PC-3 (cell line): Measurements from ENCODE around the gene METTL6.

Experiments used
- EZH2 ChIP-seq: fragments of 300-600 bp; sonication (generic); IDR thresholded peaks from one replicate; pipeline ENCODE4 v1.6.1; 2017; ENCODE audit warnings: antibody characterized with exemption, mild to moderate bottlenecking, low read length; ENCODE audit not compliant: unreplicated experiment
- EZH2phosphoT487 ChIP-seq: fragments of 300-600 bp; sonication (generic); IDR thresholded peaks from 2 replicates; pipeline ENCODE4 v1.6.1; 2018; ENCODE audit warnings: mild to moderate bottlenecking, antibody characterized with exemption, low read length, borderline replicate concordance
- TF ChIP-seq, protein P1 (sequence below): fragments of 300-600 bp; sonication (generic); conservative IDR thresholded peaks from 2 replicates; pipeline ENCODE4 v1.5.1; 2017; ENCODE audit warnings: antibody characterized with exemption, low read depth, mild to moderate bottlenecking, low read length

DNA sequence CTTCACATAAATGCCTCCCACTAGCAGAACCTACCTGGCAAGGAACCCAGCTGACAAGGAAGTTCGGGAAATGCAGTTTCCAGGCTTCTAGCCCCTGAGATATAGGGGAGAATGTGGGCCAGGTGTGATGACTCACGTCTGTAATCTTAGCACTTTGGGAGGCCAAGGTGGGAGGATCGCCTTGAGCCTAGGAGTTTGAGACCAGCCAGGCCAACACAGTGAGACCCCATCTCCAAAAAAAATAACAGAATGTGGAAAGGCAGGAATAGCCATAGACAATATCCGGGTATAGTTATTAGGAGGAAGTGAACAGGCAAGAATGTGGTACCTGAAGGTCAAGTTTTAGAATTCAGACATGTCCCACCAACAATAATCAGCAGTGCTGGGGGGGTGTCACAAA, 54.4 kb downstream of the METTL6 start:
- TF ChIP-seq, protein P1, sequence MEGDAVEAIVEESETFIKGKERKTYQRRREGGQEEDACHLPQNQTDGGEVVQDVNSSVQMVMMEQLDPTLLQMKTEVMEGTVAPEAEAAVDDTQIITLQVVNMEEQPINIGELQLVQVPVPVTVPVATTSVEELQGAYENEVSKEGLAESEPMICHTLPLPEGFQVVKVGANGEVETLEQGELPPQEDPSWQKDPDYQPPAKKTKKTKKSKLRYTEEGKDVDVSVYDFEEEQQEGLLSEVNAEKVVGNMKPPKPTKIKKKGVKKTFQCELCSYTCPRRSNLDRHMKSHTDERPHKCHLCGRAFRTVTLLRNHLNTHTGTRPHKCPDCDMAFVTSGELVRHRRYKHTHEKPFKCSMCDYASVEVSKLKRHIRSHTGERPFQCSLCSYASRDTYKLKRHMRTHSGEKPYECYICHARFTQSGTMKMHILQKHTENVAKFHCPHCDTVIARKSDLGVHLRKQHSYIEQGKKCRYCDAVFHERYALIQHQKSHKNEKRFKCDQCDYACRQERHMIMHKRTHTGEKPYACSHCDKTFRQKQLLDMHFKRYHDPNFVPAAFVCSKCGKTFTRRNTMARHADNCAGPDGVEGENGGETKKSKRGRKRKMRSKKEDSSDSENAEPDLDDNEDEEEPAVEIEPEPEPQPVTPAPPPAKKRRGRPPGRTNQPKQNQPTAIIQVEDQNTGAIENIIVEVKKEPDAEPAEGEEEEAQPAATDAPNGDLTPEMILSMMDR = no peak
- TF ChIP-seq EZH2 (no peak), EZH2phosphoT487 (no peak)
